Lower lobe of right lung (tissue), 2 donors: Measurements from ENCODE around the gene PRUNE1. TPM values are rescaled to one million over a fixed set of nuclear protein-coding genes. Genes with fewer than 3 reads are reported as not detected.

Experiments
- ATAC-seq, 2 donors: fragments of 200-7000 bp; cut with Tn5 transposase; one replicate each; pipeline ENCODE4 v1.9.1; 2020 to 2022; ENCODE audit warnings: mild to moderate bottlenecking in 2 of 2, moderate library complexity in 2 of 2
- DNase-seq: peaks from one replicate; pipeline ENCODE4 v3.0.0-alpha.2; 2020
- H3K27ac ChIP-seq: fragments of 200-600 bp; one replicate; pipeline ENCODE4 v1.8.0; 2022
- H3K27me3 ChIP-seq: fragments of 200-600 bp; one replicate; pipeline ENCODE4 v1.8.0; 2022; ENCODE audit warnings: low read depth
- H3K36me3 ChIP-seq: fragments of 200-600 bp; one replicate; pipeline ENCODE4 v1.8.0; 2022; ENCODE audit warnings: mild to moderate bottlenecking
- H3K4me1 ChIP-seq: fragments of 200-600 bp; one replicate; pipeline ENCODE4 v1.8.0; 2022
- H3K4me3 ChIP-seq: fragments of 200-600 bp; one replicate; pipeline ENCODE4 v1.8.0; 2022; ENCODE audit warnings: mild to moderate bottlenecking
- H3K9me3 ChIP-seq: fragments of 200-600 bp; one replicate; pipeline ENCODE4 v1.8.0; 2022
- CTCF ChIP-seq: fragments of 200-600 bp; IDR thresholded peaks from one replicate; pipeline ENCODE4 v1.8.0; 2022; ENCODE audit warnings: antibody characterized with exemption, mild to moderate bottlenecking
- intact Hi-C: fragments of 100-400 bp; cut with DNase I; formaldehyde crosslinking; loops from one replicate; pipeline ENCODE4 v1.11.0; 2022
- total RNA-seq: library from RNA; stranded (reverse); fragmentation: NEBNext Ultra II Directional; extraction: Animal tissue kit (Norgen Biotek cat#: 25700); gene quantifications from one replicate; pipeline ENCODE4 v1.2.1, GENCODE V29; 2021
- donor health status: DM: no; HTN: yes; CAD: no; lungs with severe emphysema.

PRUNE1 gene
- total RNA-seq, 1 donor from 2014 or later: 21.4 TPM

- DNase-seq (no peak), ATAC-seq (no peak)
- Histone ChIP-seq H3K27me3 (no peaks in the 10 kb centered on the region), H3K9me3 (no peaks in the 10 kb centered on the region), H3K27ac (no peak overlapping the region), H3K36me3 (peaks cover 59% of the 10 kb centered on the region), H3K4me1 (peaks cover 25% of the 10 kb centered on the region), H3K4me3 (no peak overlapping the region)
- intact Hi-C loops: no loop called here
- TF ChIP-seq CTCF: no peak
These were observed 10.9 kb upstream of the PRUNE1 start for GRCh38 chr1:150997126-150997872.

GRCh38 chr1:150997949-150998348 lies 10.3 kb upstream of the PRUNE1 start:
- no peak for DNase-seq
- intact Hi-C loops: no loop called here
- peaks cover 61% of the 10 kb centered on the region for H3K36me3 ChIP-seq
- H3K4me3 ChIP-seq: no peak overlapping the region
- no peaks in the 10 kb centered on the region for H3K27me3 ChIP-seq
- no peak for ATAC-seq
- H3K4me1 ChIP-seq: peaks cover 32% of the 10 kb centered on the region
- no peak overlapping the region for H3K27ac ChIP-seq
- no peaks in the 10 kb centered on the region for H3K9me3 ChIP-seq
- TF ChIP-seq CTCF: no peak

GRCh38 chr1:150999051-150999674 lies 9.1 kb upstream of the PRUNE1 start:
- ATAC-seq: no peak
- DNase-seq: no peak
- intact Hi-C loops: no loop called here
- H3K36me3 ChIP-seq: peaks cover 61% of the 10 kb centered on the region
- TF ChIP-seq CTCF: no peak
- no peaks in the 10 kb centered on the region for H3K9me3 ChIP-seq
- H3K4me1 ChIP-seq: peaks cover 44% of the 10 kb centered on the region
- no peaks in the 10 kb centered on the region for H3K27me3 ChIP-seq
- H3K27ac ChIP-seq: no peak overlapping the region
- no peak overlapping the region for H3K4me3 ChIP-seq

GRCh38 chr1:150999926-151000325 lies 8.3 kb upstream of the PRUNE1 start:
- no peaks in the 10 kb centered on the region for H3K27me3 ChIP-seq
- intact Hi-C loops: no loop called here
- no peak for DNase-seq
- peaks cover 61% of the 10 kb centered on the region for H3K36me3 ChIP-seq
- H3K4me1 ChIP-seq: peaks cover 51% of the 10 kb centered on the region
- ATAC-seq: no peak
- no peaks in the 10 kb centered on the region for H3K9me3 ChIP-seq
- H3K4me3 ChIP-seq: no peak overlapping the region
- no peak overlapping the region for H3K27ac ChIP-seq
- no peak for TF ChIP-seq CTCF

- Histone ChIP-seq H3K9me3 (no peaks in the 10 kb centered on the region), H3K27ac (no peak overlapping the region), H3K27me3 (no peaks in the 10 kb centered on the region), H3K4me1 (peaks cover 54% of the 10 kb centered on the region), H3K36me3 (peaks cover 61% of the 10 kb centered on the region), H3K4me3 (no peak overlapping the region)
- DNase-seq (no peak), ATAC-seq (no peak)
- no peak for TF ChIP-seq CTCF
- intact Hi-C loops: no loop called here
These were observed 7.8 kb upstream of the PRUNE1 start for GRCh38 chr1:151000408-151000807.
